Hematopoietic multipotent progenitor cell treated with erythropoietin and hydrocortisone succinate and interleukin-3 and kit ligand, for 17 days (in vitro differentiated cells): Measurements from ENCODE around the gene MGLL.

Source experiments
- DNase-seq: peaks from one replicate; pipeline ENCODE4 v3.0.0-alpha.2; 2015; ENCODE audit warnings: low spot score

The MGLL gene

GRCh38 chr3:127674101-127674721 lies 148.1 kb downstream of the MGLL start:
- no peak for DNase-seq

GRCh38 chr3:127673191-127674100 lies 148.9 kb downstream of the MGLL start:
- no peak for DNase-seq

GRCh38 chr3:127672429-127673190 lies 149.7 kb downstream of the MGLL start, which contains the start of gene ABTB1:
Gene ABTB1 (plus strand): TSS chr3:127672952. CDS start chr3:127673026, 74 bp downstream.
- peak; percentile 87 for DNase-seq

GRCh38 chr3:127671523-127672428 lies 150.5 kb downstream of the MGLL start:
- no peak for DNase-seq

- DNase-seq = no peak
Measured at GRCh38 chr3:127670761-127671522, 151.4 kb downstream of the MGLL start.

- DNase-seq = no peak
Measured at GRCh38 chr3:127670229-127670559, 152.1 kb downstream of the MGLL start.

GRCh38 chr3:127669541-127670228 lies 152.6 kb downstream of the MGLL start:
- no peak for DNase-seq

- no peak for DNase-seq
Measured at GRCh38 chr3:127668906-127669305, 153.4 kb downstream of the MGLL start.

- DNase-seq = no peak
Measured at GRCh38 chr3:127667119-127667681, 155.1 kb downstream of the MGLL start.

- no peak for DNase-seq
Measured at GRCh38 chr3:127666676-127667075, 155.6 kb downstream of the MGLL start.

GRCh38 chr3:127665586-127665985 lies 156.7 kb downstream of the MGLL start:
- no peak for DNase-seq

- DNase-seq = no peak
Measured at GRCh38 chr3:127665165-127665564, 157.2 kb downstream of the MGLL start.

- DNase-seq = no peak
Measured at GRCh38 chr3:127663151-127663550, 159.2 kb downstream of the MGLL start.

- no peak for DNase-seq
Measured at GRCh38 chr3:127662001-127662469, 160.3 kb downstream of the MGLL start.

- DNase-seq = no peak
Measured at GRCh38 chr3:127661600-127661999, 160.7 kb downstream of the MGLL start.

GRCh38 chr3:127660621-127661251 lies 161.6 kb downstream of the MGLL start:
- DNase-seq = no peak

- DNase-seq = no peak
Measured at GRCh38 chr3:127658234-127658633, 164.1 kb downstream of the MGLL start.

GRCh38 chr3:127656906-127657305 lies 165.4 kb downstream of the MGLL start:
- no peak for DNase-seq

- DNase-seq = no peak
Measured at GRCh38 chr3:127655641-127656040, 166.7 kb downstream of the MGLL start.
